ENCODE results near the gene PRKAR2B.

DNA sequence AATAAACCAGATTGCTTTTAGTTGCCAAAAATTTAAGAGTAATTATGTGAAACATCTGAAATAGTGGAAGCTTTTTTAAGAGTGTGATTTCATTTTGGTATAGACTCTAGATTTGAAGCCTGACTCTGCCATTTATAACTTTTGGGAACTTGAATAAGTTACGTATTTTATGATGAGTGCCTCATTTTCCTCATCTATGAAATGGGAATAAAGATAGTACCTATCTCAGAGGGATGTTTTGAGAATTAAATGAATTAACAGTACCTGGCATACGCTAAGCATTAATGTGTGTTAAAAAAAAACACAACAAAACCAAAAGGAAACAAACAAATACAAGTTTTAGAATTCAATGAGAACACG is 12.9 kb downstream of the PRKAR2B start:
- TF ChIP-seq, protein P1, sequence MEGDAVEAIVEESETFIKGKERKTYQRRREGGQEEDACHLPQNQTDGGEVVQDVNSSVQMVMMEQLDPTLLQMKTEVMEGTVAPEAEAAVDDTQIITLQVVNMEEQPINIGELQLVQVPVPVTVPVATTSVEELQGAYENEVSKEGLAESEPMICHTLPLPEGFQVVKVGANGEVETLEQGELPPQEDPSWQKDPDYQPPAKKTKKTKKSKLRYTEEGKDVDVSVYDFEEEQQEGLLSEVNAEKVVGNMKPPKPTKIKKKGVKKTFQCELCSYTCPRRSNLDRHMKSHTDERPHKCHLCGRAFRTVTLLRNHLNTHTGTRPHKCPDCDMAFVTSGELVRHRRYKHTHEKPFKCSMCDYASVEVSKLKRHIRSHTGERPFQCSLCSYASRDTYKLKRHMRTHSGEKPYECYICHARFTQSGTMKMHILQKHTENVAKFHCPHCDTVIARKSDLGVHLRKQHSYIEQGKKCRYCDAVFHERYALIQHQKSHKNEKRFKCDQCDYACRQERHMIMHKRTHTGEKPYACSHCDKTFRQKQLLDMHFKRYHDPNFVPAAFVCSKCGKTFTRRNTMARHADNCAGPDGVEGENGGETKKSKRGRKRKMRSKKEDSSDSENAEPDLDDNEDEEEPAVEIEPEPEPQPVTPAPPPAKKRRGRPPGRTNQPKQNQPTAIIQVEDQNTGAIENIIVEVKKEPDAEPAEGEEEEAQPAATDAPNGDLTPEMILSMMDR (IDR thresholded peaks at IDR 0.05 in 2 of 3, conservative IDR thresholded peaks at IDR 0.05 in 1 of 3; ENCODE audit: borderline replicate concordance in 1 of 3, insufficient read depth in 1 of 3, low read depth in 2 of 3, low read length in 2 of 3), result no peak
- TF ChIP-seq EZH2 (IDR thresholded peaks at IDR 0.05), result no peak
- no peak for TF ChIP-seq ZNF274 (IDR thresholded peaks at IDR 0.05; ENCODE audit: low read depth, low read length)
- no peak for TF ChIP-seq CEBPB (IDR thresholded peaks at IDR 0.05; ENCODE audit: low read depth)
- no peak for TF ChIP-seq FOSL1 (IDR thresholded peaks at IDR 0.05; ENCODE audit: low read depth)
- no peak for TF ChIP-seq ZFX (IDR thresholded peaks at IDR 0.05)
- no peak for TF ChIP-seq POLR2AphosphoS5 (IDR thresholded peaks at IDR 0.05; ENCODE audit: low read depth, low read length)
- TF ChIP-seq TCF7L2 (IDR thresholded peaks at IDR 0.05; ENCODE audit: borderline replicate concordance, extremely low read depth, insufficient read depth, insufficient read length), result no peak
- no peak for TF ChIP-seq POLR2A (IDR thresholded peaks at IDR 0.05; ENCODE audit: borderline replicate concordance, extremely low read depth, insufficient read depth, insufficient read length)
- TF ChIP-seq ZBTB33 (IDR thresholded peaks at IDR 0.05; ENCODE audit: extremely low read depth, insufficient replicate concordance, low read length), result no peak
